Gastroesophageal sphincter (tissue), 3 donors: ENCODE measurements around the gene TEX2.

Experiments used
- CTCF ChIP-seq, 4 experiments: fragments of 200-600 bp in 2 of 4; fragments of 450-650 bp in 2 of 4; sonication (generic) in 1 of 4; IDR thresholded peaks; one replicate each; pipeline ENCODE4 v1.5.1; 2017 to 2019; ENCODE audit warnings: antibody characterized with exemption in 4 of 4, mild to moderate bottlenecking in 2 of 4, moderate library complexity in 2 of 4
- EP300 ChIP-seq: sonication (generic); formaldehyde crosslinking; IDR thresholded peaks from one replicate; pipeline ENCODE4 v1.6.1; 2017; ENCODE audit warnings: antibody characterized with exemption, mild to moderate bottlenecking
- POLR2A ChIP-seq, 2 donors: fragments of 450-650 bp; IDR thresholded peaks; one replicate each; pipeline ENCODE4 v1.6.1; 2017; ENCODE audit warnings: antibody characterized with exemption in 2 of 2, mild to moderate bottlenecking in 2 of 2, moderate library complexity in 1 of 2
- POLR2AphosphoS5 ChIP-seq: sonication (generic); formaldehyde crosslinking; IDR thresholded peaks from one replicate; pipeline ENCODE4 v1.6.1; 2017; ENCODE audit warnings: antibody characterized with exemption

DNA sequence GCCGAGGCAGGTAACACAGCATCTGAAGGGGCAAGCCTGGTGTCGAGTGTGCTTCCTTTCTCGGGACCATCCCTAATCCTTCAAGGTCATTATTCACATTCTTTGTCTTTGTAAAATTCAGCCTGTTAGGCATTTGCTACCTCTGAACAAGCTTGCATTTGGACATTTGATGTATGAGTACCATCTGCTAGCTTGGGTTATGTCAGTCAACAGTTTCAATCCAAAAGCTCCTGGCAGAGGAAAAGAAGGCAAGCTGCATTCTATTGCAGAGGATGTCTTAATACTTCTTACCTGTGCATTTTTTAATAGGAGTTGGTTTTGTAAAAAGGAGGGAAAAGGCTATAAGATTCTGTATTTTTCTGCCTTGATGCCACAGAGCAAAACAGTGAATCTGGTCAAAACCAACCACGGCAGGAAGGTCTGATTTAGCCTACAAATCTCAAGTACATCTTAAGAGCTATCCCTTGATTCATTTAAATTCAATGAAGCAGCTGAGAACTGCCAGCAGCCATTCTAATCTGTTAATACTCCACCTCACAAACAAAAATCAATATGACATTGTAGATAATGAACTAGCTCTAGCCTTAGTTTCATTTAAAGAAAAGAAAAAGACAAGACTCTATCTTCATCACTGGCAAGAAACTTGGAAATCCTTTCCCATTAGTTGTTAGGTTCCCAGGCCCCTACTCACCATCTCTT, 39.0 kb downstream of the TEX2 start:
- TF ChIP-seq CTCF (IDR thresholded peaks at IDR 0.05) (no peak), POLR2A (IDR thresholded peaks at IDR 0.05) (no peak), POLR2AphosphoS5 (no peak), EP300 (no peak)
